GM23338 (cell line): ENCODE data around the gene ERN2. TPM values are rescaled to one million over a fixed set of nuclear protein-coding genes. Genes with fewer than 3 reads are reported as not detected.

Source experiments
- ATAC-seq: fragments of 200-7000 bp; cut with Tn5 transposase; 3 replicates; pipeline ENCODE4 v1.9.1; 2020
- DNase-seq: peaks from one replicate; pipeline ENCODE4 v3.0.0-alpha.2; 2015; ENCODE audit warnings: low spot score
- H2AFZ ChIP-seq: fragments of 200-600 bp; sonication (generic); 2 replicates; pipeline ENCODE4 v1.8.0; 2016; ENCODE audit warnings: antibody characterized with exemption, mild to moderate bottlenecking, moderate library complexity
- H3F3A ChIP-seq: fragments of 200-600 bp; sonication (generic); replicated peaks from 2 replicates; pipeline ENCODE4 v1.8.0; 2017; ENCODE audit warnings: antibody characterized with exemption, mixed run types, low read depth
- H3K27ac ChIP-seq: fragments of 200-600 bp; sonication (generic); 2 replicates; pipeline ENCODE4 v1.6.1; 2016; ENCODE audit warnings: low read depth
- H3K27me3 ChIP-seq: fragments of 200-600 bp; sonication (generic); 2 replicates; pipeline ENCODE4 v1.8.0; 2016; ENCODE audit warnings: mild to moderate bottlenecking, mixed run types, moderate library complexity; ENCODE audit not compliant: insufficient read depth
- H3K36me3 ChIP-seq: fragments of 200-600 bp; sonication (generic); 2 replicates; pipeline ENCODE4 v1.8.0; 2016; ENCODE audit warnings: mild to moderate bottlenecking; ENCODE audit not compliant: insufficient read depth
- H3K4me1 ChIP-seq: fragments of 200-600 bp; sonication (generic); 2 replicates; pipeline ENCODE4 v1.8.0; 2016; ENCODE audit warnings: mild to moderate bottlenecking, moderate library complexity; ENCODE audit not compliant: insufficient read depth
- H3K4me2 ChIP-seq: fragments of 200-600 bp; sonication (generic); 2 replicates; pipeline ENCODE4 v1.7.1; 2017; ENCODE audit warnings: mixed run types
- H3K4me3 ChIP-seq: fragments of 200-600 bp; sonication (generic); 2 replicates; pipeline ENCODE4 v1.6.1; 2016; ENCODE audit warnings: mixed run types
- H3K79me2 ChIP-seq: fragments of 200-600 bp; sonication (generic); replicated peaks from 2 replicates; pipeline ENCODE4 v1.8.0; 2017; ENCODE audit warnings: mild to moderate bottlenecking; ENCODE audit not compliant: insufficient read depth
- H3K9me2 ChIP-seq: fragments of 200-600 bp; sonication (generic); 2 replicates; pipeline ENCODE4 v1.8.0; 2017; ENCODE audit not compliant: insufficient read depth
- H4K20me1 ChIP-seq: fragments of 200-600 bp; sonication (generic); replicated peaks from 2 replicates; pipeline ENCODE4 v1.8.0; 2017; ENCODE audit warnings: mild to moderate bottlenecking; ENCODE audit not compliant: insufficient read depth
- H3K27ac Mint-ChIP-seq: 2 replicates; pipeline ENCODE4 v1.8.0; 2020; ENCODE audit warnings: inconsistent platforms, mild to moderate bottlenecking, moderate library complexity, mixed read lengths
- H3K27me3 Mint-ChIP-seq: 3 replicates; pipeline ENCODE4 v1.8.0; 2022; ENCODE audit warnings: low read depth, mild to moderate bottlenecking, moderate library complexity, mixed read lengths, inconsistent platforms; ENCODE audit not compliant: insufficient read depth, poor library complexity
- H3K36me3 Mint-ChIP-seq: 3 replicates; pipeline ENCODE4 v1.8.0; 2021; ENCODE audit warnings: low read depth, mild to moderate bottlenecking, inconsistent platforms, moderate library complexity, mixed read lengths
- H3K4me1 Mint-ChIP-seq: 3 replicates; pipeline ENCODE4 v1.8.0; 2020; ENCODE audit warnings: mild to moderate bottlenecking, inconsistent platforms, mixed read lengths
- H3K4me3 Mint-ChIP-seq: 3 replicates; pipeline ENCODE4 v1.8.0; 2021; ENCODE audit warnings: moderate library complexity, mild to moderate bottlenecking, inconsistent platforms, mixed read lengths
- H3K9me3 Mint-ChIP-seq: 3 replicates; pipeline ENCODE4 v1.8.0; 2020; ENCODE audit warnings: moderate library complexity, mild to moderate bottlenecking, inconsistent platforms, mixed read lengths
- ETS1 ChIP-seq: IDR thresholded peaks from 2 replicates; pipeline ENCODE4 v1.6.1; 2016; ENCODE audit warnings: antibody characterized with exemption
- EZH2 ChIP-seq: fragments of 200-600 bp; sonication (generic); IDR thresholded peaks from one replicate; pipeline ENCODE4 v1.8.0; 2017; ENCODE audit warnings: antibody characterized with exemption, mild to moderate bottlenecking, low read depth; ENCODE audit not compliant: unreplicated experiment
- EZH2phosphoT487 ChIP-seq: fragments of 200-600 bp; sonication (generic); IDR thresholded peaks from one replicate; pipeline ENCODE4 v1.8.1; 2018; ENCODE audit warnings: antibody characterized with exemption; ENCODE audit not compliant: unreplicated experiment
- JUNB ChIP-seq: IDR thresholded peaks from one replicate; pipeline ENCODE4 v1.6.1; 2016; ENCODE audit warnings: antibody characterized with exemption; ENCODE audit not compliant: unreplicated experiment
- REST ChIP-seq: IDR thresholded peaks from one replicate; pipeline ENCODE4 v1.6.1; 2018; ENCODE audit warnings: antibody characterized with exemption; ENCODE audit not compliant: unreplicated experiment
- ZNF114 ChIP-seq: fragments of 250-450 bp; sonication (Bioruptor Pico); IDR thresholded peaks from 2 replicates; pipeline ENCODE4 v1.5.0; 2020; ENCODE audit warnings: mild to moderate bottlenecking, moderate library complexity
- ZNF331 ChIP-seq: fragments of 250-450 bp; sonication (Bioruptor Pico); IDR thresholded peaks from 2 replicates; pipeline ENCODE4 v1.5.0; 2020; ENCODE audit warnings: low read depth, mild to moderate bottlenecking, moderate library complexity
- ZNF462 ChIP-seq: fragments of 250-450 bp; sonication (Bioruptor Pico); IDR thresholded peaks from 2 replicates; pipeline ENCODE4 v1.5.0; 2020; ENCODE audit warnings: mild to moderate bottlenecking, moderate library complexity
- polyA plus RNA-seq: library from polyadenylated mRNA; unstranded; fragments of >200 nt; fragmentation: Nextera tagmentation; extraction: Ambion mirVana; gene quantifications from 2 replicates; pipeline ENCODE4 v1.2.1, GENCODE V29; 2016
- total RNA-seq: library from RNA; depleted of rRNA; stranded (reverse); fragments of >200 nt; shearing (Covaris generic); gene quantifications from 2 replicates; pipeline ENCODE4 v1.2.3, GENCODE V29; 2014
- TF ChIP-seq, protein P1 (sequence below), 2 experiments: fragments of 200-600 bp in 1 of 2; sonication (generic) in 1 of 2; conservative IDR thresholded peaks; 2 replicates each; pipeline versions ENCODE4 v1.5.1 to v1.6.1; 2016 to 2017; ENCODE audit warnings: antibody characterized with exemption in 2 of 2, low read depth in 2 of 2, mild to moderate bottlenecking in 2 of 2, moderate library complexity in 1 of 2

ERN2 gene
- total and polyA plus RNA-seq, 2 experiments from 2014 or later = 0.97 to 1.1 TPM

GRCh38 chr16:23670137-23670776, 42.8 kb downstream of the ERN2 start:
- Histone ChIP-seq H3K79me2 (no peaks in the 10 kb centered on the region), H3K27me3 (no peaks in the 10 kb centered on the region), H3K4me1 (no peaks in the 10 kb centered on the region), H4K20me1 (no peaks in the 10 kb centered on the region), H3K36me3 (peaks cover 12% of the 10 kb centered on the region; the same call in 1 of the 2 replicates), H3K4me3 (no peak overlapping the region), H2AFZ (no peak overlapping the region), H3K4me2 (no peak overlapping the region), H3K9me2 (no peaks in the 10 kb centered on the region), H3F3A (no peaks in the 10 kb centered on the region), H3K27ac (no peak overlapping the region)
- Mint-ChIP-seq H3K27me3 (no peaks in the 10 kb centered on the region), H3K4me1 (no peaks in the 10 kb centered on the region), H3K36me3 (peaks cover 43% of the 10 kb centered on the region), H3K27ac (no peak overlapping the region), H3K9me3 (no peaks in the 10 kb centered on the region), H3K4me3 (no peak overlapping the region)
- no peak for ATAC-seq
- DNase-seq = no peak
- TF ChIP-seq, protein P1, sequence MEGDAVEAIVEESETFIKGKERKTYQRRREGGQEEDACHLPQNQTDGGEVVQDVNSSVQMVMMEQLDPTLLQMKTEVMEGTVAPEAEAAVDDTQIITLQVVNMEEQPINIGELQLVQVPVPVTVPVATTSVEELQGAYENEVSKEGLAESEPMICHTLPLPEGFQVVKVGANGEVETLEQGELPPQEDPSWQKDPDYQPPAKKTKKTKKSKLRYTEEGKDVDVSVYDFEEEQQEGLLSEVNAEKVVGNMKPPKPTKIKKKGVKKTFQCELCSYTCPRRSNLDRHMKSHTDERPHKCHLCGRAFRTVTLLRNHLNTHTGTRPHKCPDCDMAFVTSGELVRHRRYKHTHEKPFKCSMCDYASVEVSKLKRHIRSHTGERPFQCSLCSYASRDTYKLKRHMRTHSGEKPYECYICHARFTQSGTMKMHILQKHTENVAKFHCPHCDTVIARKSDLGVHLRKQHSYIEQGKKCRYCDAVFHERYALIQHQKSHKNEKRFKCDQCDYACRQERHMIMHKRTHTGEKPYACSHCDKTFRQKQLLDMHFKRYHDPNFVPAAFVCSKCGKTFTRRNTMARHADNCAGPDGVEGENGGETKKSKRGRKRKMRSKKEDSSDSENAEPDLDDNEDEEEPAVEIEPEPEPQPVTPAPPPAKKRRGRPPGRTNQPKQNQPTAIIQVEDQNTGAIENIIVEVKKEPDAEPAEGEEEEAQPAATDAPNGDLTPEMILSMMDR (conservative IDR thresholded peaks at IDR 0.05; ENCODE audit: low read depth in 2 of 2) = no peak
- TF ChIP-seq ZNF331 (CRISPR knock-in tag) (no peak), EZH2phosphoT487 (no peak), REST (no peak), EZH2 (no peak), JUNB (no peak), ZNF114 (CRISPR knock-in tag) (no peak), ETS1 (no peak), ZNF462 (CRISPR knock-in tag) (no peak)
